Measurements from ENCODE around the gene E2F8. TPM values are rescaled to one million over a fixed set of nuclear protein-coding genes. Genes with fewer than 3 reads are reported as not detected.

The E2F8 gene
- total and polyA plus RNA-seq, 2 experiments from 2014 or later: 8.3 to 10.6 TPM

DNA sequence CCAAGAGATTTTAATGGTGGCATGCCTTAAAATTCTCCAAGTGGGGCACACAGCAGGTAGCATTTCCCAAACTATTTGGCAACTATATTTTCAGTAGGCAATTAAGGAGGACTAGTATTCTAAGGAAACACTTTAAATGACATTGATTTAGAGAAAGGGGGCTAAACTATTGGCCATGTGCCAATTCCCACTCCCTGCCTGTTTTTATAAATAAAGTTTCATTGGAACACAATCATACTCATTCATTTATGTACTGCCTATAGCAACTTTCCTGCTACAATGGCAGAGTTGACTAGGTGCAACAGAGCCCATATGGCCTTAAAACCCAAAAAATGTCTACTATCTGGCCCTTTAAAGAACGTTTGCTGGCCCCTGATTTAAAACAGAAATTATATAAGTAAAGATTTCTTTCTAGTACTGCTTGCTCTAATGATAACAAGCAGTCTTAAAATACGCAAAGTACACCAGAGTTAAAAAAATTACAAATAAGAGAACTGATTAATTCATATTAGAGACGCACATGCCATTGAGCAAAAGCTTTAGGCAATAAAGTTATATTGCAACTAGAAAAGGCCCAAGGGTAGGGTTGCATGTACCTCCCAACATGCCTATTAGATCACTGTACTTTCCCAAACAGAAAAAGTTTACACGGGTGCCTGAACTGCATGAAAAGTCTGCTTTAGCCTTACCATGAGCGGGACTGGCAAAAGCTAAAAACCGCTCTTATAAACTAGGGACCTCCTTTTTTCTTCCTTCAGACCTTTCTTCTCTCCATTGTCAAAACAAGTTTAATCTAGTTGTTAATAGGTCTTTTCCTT lies 14.2 kb downstream of the E2F8 start:
- Mint-ChIP-seq H3K27me3 (ENCODE audit: insufficient read depth, low read depth, poor library complexity) (no peaks in the 10 kb centered on the region), H3K36me3 (ENCODE audit: low read depth) (peaks cover 53% of the 10 kb centered on the region), H3K27ac (no peak overlapping the region), H3K9me3 (no peaks in the 10 kb centered on the region), H3K4me3 (no peak overlapping the region), H3K4me1 (peaks cover under 1% of the 10 kb centered on the region; the same call in 1 of the 3 replicates)
- no peak for DNase-seq (ENCODE audit: low spot score)
- Histone ChIP-seq H3K9me2 (ENCODE audit: insufficient read depth) (no peaks in the 10 kb centered on the region), H2AFZ (no peak overlapping the region), H3F3A (replicated peaks; ENCODE audit: low read depth) (no peaks in the 10 kb centered on the region), H3K27ac (ENCODE audit: low read depth) (no peak overlapping the region), H3K79me2 (replicated peaks; ENCODE audit: insufficient read depth) (no peaks in the 10 kb centered on the region), H3K4me2 (no peak overlapping the region), H3K4me1 (ENCODE audit: insufficient read depth) (no peaks in the 10 kb centered on the region), H4K20me1 (replicated peaks; ENCODE audit: insufficient read depth) (no peaks in the 10 kb centered on the region), H3K36me3 (ENCODE audit: insufficient read depth) (peaks cover 18% of the 10 kb centered on the region; the same call in 1 of the 2 replicates), H3K27me3 (ENCODE audit: insufficient read depth) (no peaks in the 10 kb centered on the region), H3K4me3 (no peak overlapping the region)
- TF ChIP-seq JUNB (IDR thresholded peaks at IDR 0.05; ENCODE audit: unreplicated experiment): no peak
- no peak for TF ChIP-seq ZNF331 (CRISPR knock-in tag; IDR thresholded peaks at IDR 0.05; ENCODE audit: low read depth)
- no peak for TF ChIP-seq ZNF114 (CRISPR knock-in tag; IDR thresholded peaks at IDR 0.05)
- TF ChIP-seq CREB1 (CRISPR knock-in tag; IDR thresholded peaks at IDR 0.05; ENCODE audit: low read depth): no peak
- TF ChIP-seq EZH2phosphoT487 (IDR thresholded peaks at IDR 0.05; ENCODE audit: unreplicated experiment): no peak
- TF ChIP-seq EZH2 (IDR thresholded peaks at IDR 0.05; ENCODE audit: low read depth, unreplicated experiment): no peak
- TF ChIP-seq, protein P1, sequence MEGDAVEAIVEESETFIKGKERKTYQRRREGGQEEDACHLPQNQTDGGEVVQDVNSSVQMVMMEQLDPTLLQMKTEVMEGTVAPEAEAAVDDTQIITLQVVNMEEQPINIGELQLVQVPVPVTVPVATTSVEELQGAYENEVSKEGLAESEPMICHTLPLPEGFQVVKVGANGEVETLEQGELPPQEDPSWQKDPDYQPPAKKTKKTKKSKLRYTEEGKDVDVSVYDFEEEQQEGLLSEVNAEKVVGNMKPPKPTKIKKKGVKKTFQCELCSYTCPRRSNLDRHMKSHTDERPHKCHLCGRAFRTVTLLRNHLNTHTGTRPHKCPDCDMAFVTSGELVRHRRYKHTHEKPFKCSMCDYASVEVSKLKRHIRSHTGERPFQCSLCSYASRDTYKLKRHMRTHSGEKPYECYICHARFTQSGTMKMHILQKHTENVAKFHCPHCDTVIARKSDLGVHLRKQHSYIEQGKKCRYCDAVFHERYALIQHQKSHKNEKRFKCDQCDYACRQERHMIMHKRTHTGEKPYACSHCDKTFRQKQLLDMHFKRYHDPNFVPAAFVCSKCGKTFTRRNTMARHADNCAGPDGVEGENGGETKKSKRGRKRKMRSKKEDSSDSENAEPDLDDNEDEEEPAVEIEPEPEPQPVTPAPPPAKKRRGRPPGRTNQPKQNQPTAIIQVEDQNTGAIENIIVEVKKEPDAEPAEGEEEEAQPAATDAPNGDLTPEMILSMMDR (conservative IDR thresholded peaks at IDR 0.05; ENCODE audit: low read depth in 2 of 2): no peak
- TF ChIP-seq, protein P2, sequence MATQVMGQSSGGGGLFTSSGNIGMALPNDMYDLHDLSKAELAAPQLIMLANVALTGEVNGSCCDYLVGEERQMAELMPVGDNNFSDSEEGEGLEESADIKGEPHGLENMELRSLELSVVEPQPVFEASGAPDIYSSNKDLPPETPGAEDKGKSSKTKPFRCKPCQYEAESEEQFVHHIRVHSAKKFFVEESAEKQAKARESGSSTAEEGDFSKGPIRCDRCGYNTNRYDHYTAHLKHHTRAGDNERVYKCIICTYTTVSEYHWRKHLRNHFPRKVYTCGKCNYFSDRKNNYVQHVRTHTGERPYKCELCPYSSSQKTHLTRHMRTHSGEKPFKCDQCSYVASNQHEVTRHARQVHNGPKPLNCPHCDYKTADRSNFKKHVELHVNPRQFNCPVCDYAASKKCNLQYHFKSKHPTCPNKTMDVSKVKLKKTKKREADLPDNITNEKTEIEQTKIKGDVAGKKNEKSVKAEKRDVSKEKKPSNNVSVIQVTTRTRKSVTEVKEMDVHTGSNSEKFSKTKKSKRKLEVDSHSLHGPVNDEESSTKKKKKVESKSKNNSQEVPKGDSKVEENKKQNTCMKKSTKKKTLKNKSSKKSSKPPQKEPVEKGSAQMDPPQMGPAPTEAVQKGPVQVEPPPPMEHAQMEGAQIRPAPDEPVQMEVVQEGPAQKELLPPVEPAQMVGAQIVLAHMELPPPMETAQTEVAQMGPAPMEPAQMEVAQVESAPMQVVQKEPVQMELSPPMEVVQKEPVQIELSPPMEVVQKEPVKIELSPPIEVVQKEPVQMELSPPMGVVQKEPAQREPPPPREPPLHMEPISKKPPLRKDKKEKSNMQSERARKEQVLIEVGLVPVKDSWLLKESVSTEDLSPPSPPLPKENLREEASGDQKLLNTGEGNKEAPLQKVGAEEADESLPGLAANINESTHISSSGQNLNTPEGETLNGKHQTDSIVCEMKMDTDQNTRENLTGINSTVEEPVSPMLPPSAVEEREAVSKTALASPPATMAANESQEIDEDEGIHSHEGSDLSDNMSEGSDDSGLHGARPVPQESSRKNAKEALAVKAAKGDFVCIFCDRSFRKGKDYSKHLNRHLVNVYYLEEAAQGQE (IDR thresholded peaks at IDR 0.05; ENCODE audit: unreplicated experiment): no peak
- no peak for TF ChIP-seq NANOG (IDR thresholded peaks at IDR 0.05; ENCODE audit: borderline replicate concordance)
- TF ChIP-seq STAT1 (IDR thresholded peaks at IDR 0.05; ENCODE audit: unreplicated experiment): no peak
- no peak for ATAC-seq
